Measurements from ENCODE around the gene NUDT15.

DNA sequence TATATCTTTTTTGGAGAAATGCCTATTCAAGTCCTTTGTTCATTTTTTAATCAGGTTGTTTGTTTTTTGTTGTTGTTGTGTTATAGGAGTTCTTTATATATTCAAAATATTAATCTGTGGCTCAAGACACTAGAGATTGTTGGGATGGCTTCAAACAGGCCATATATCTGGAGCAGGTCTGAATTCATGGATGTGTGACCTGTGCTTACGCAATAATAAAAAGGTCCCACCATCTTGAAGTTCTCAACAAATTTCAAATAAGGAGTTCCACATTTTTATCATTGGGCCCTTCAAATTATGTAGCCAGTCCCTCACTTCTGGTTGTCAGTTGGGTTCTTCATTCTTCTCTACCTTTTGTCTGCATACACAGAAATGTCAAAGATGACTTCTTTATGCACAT is 17.7 kb upstream of the NUDT15 start:
- TF ChIP-seq, protein P1, sequence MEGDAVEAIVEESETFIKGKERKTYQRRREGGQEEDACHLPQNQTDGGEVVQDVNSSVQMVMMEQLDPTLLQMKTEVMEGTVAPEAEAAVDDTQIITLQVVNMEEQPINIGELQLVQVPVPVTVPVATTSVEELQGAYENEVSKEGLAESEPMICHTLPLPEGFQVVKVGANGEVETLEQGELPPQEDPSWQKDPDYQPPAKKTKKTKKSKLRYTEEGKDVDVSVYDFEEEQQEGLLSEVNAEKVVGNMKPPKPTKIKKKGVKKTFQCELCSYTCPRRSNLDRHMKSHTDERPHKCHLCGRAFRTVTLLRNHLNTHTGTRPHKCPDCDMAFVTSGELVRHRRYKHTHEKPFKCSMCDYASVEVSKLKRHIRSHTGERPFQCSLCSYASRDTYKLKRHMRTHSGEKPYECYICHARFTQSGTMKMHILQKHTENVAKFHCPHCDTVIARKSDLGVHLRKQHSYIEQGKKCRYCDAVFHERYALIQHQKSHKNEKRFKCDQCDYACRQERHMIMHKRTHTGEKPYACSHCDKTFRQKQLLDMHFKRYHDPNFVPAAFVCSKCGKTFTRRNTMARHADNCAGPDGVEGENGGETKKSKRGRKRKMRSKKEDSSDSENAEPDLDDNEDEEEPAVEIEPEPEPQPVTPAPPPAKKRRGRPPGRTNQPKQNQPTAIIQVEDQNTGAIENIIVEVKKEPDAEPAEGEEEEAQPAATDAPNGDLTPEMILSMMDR (conservative IDR thresholded peaks at IDR 0.05): no peak
- TF ChIP-seq ZFX (IDR thresholded peaks at IDR 0.05): no peak

Measured in C4-2B (cell line).